ENCODE measurements around the gene PROK2. TPM values are rescaled to one million over a fixed set of nuclear protein-coding genes. Genes with fewer than 3 reads are reported as not detected.

PROK2 gene
- total RNA-seq, 4 donors from 2014 or later, result 0.29 to 2.0 (median 0.71) TPM; not detected in 1

GRCh38 chr3:71816767-71817156 is 31.8 kb upstream of the PROK2 start:
- Histone ChIP-seq H3K9me3 (no peaks in the 10 kb centered on the region), H3K27ac (replicated peaks in 1 of 4) (no peak overlapping the region), H3K4me1 (peaks cover 0 to 9% (median 7%) of the 10 kb centered on the region in 4 donors), H3K27me3 (no peaks in the 10 kb centered on the region), H3K4me3 (no peak overlapping the region), H3K36me3 (no peaks in the 10 kb centered on the region)
- WGBS, result 87% methylated on average over 4 of the region's 4 CpGs
- no peak for TF ChIP-seq POLR2AphosphoS5 (IDR thresholded peaks at IDR 0.05)
- no peak for TF ChIP-seq CTCF (IDR thresholded peaks at IDR 0.05)
- no peak for TF ChIP-seq EP300 (IDR thresholded peaks at IDR 0.05)
- TF ChIP-seq POLR2A (IDR thresholded peaks at IDR 0.05; ENCODE audit: low read depth), result no peak
- intact Hi-C loops (cut with DNase I), result no loop called here
- peak; percentile 83 for DNase-seq (ENCODE audit: extremely low spot score)

GRCh38 chr3:71815340-71816067 is 30.6 kb upstream of the PROK2 start:
- Histone ChIP-seq H3K4me3 (no peak overlapping the region), H3K27me3 (no peaks in the 10 kb centered on the region), H3K4me1 (peaks cover 0 to 12% (median 7%) of the 10 kb centered on the region in 4 donors), H3K9me3 (no peaks in the 10 kb centered on the region), H3K36me3 (no peaks in the 10 kb centered on the region), H3K27ac (replicated peaks in 1 of 4) (no peak overlapping the region)
- intact Hi-C loops (cut with DNase I), result no loop called here
- DNase-seq (ENCODE audit: extremely low spot score), result peak; percentile 70
- TF ChIP-seq EP300 (IDR thresholded peaks at IDR 0.05) (no peak), CTCF (IDR thresholded peaks at IDR 0.05) (no peak), POLR2AphosphoS5 (IDR thresholded peaks at IDR 0.05) (no peak)
- 88% methylated on average over 7 of the region's 7 CpGs for WGBS

- TF ChIP-seq POLR2A (IDR thresholded peaks at IDR 0.05; ENCODE audit: low read depth) (no peak), EP300 (IDR thresholded peaks at IDR 0.05) (no peak), POLR2AphosphoS5 (IDR thresholded peaks at IDR 0.05) (no peak), CTCF (IDR thresholded peaks at IDR 0.05) (no peak)
- Histone ChIP-seq H3K27me3 (no peaks in the 10 kb centered on the region), H3K27ac (replicated peaks in 1 of 4) (no peak overlapping the region), H3K36me3 (no peaks in the 10 kb centered on the region), H3K4me3 (no peak overlapping the region), H3K9me3 (no peaks in the 10 kb centered on the region), H3K4me1 (peaks cover 0 to 12% (median 7%) of the 10 kb centered on the region in 4 donors)
- 92% methylated on average over 3 of the region's 3 CpGs for WGBS
- intact Hi-C loops (cut with DNase I), result no loop called here
- DNase-seq (ENCODE audit: extremely low spot score), result peak; percentile 31
Observed at GRCh38 chr3:71813704-71814103, 28.8 kb upstream of the PROK2 start.

GRCh38 chr3:71813073-71813472 is 28.1 kb upstream of the PROK2 start:
- peak; percentile 31 for DNase-seq (ENCODE audit: extremely low spot score)
- peaks cover 0 to 12% (median 7%) of the 10 kb centered on the region in 4 donors for H3K4me1 ChIP-seq
- H3K36me3 ChIP-seq, result no peaks in the 10 kb centered on the region
- TF ChIP-seq CTCF (IDR thresholded peaks at IDR 0.05) (no peak), POLR2AphosphoS5 (IDR thresholded peaks at IDR 0.05) (no peak), EP300 (IDR thresholded peaks at IDR 0.05) (no peak), POLR2A (IDR thresholded peaks at IDR 0.05; ENCODE audit: low read depth) (no peak)
- no peaks in the 10 kb centered on the region for H3K27me3 ChIP-seq
- H3K27ac ChIP-seq (replicated peaks in 1 of 4), result no peak overlapping the region
- WGBS, result 83% methylated on average over 4 of the region's 4 CpGs
- no peak overlapping the region for H3K4me3 ChIP-seq
- intact Hi-C loops (cut with DNase I), result no loop called here
- H3K9me3 ChIP-seq, result no peaks in the 10 kb centered on the region

DNA sequence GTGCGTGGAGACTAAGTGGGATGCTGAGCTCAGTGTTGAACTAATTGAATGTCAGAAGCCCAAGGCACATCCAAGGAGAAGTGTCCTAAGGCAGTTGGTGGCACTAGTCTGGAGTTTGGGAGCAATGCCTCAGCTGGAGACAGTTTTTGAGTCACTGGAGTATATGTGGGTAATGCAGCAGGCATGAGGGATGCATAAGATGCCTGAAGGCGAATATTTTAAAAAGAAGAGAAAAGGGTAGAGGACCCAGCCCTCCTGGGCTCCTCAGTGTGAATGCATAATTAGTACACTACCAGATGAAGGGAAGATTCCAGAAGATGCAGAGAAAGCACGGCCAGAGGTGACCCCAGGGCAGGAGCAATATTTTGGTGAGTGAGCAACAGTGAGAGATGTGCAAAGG is 25.1 kb upstream of the PROK2 start:
- H3K36me3 ChIP-seq, result no peaks in the 10 kb centered on the region
- H3K4me1 ChIP-seq, result peaks cover 0 to 12% (median 7%) of the 10 kb centered on the region in 4 donors
- no peaks in the 10 kb centered on the region for H3K27me3 ChIP-seq
- peak; percentile 84 for DNase-seq (ENCODE audit: extremely low spot score)
- WGBS, result 94% methylated on average over 3 of the region's 3 CpGs
- intact Hi-C loops (cut with DNase I), result no loop called here
- TF ChIP-seq POLR2AphosphoS5 (IDR thresholded peaks at IDR 0.05) (no peak), EP300 (IDR thresholded peaks at IDR 0.05) (no peak), CTCF (IDR thresholded peaks at IDR 0.05) (no peak), POLR2A (IDR thresholded peaks at IDR 0.05; ENCODE audit: low read depth) (no peak)
- no peaks in the 10 kb centered on the region for H3K9me3 ChIP-seq
- no peak overlapping the region for H3K27ac ChIP-seq (replicated peaks in 1 of 4)
- H3K4me3 ChIP-seq, result no peak overlapping the region
